ENCODE results near the gene TENM4.

Gene TENM4

DNA sequence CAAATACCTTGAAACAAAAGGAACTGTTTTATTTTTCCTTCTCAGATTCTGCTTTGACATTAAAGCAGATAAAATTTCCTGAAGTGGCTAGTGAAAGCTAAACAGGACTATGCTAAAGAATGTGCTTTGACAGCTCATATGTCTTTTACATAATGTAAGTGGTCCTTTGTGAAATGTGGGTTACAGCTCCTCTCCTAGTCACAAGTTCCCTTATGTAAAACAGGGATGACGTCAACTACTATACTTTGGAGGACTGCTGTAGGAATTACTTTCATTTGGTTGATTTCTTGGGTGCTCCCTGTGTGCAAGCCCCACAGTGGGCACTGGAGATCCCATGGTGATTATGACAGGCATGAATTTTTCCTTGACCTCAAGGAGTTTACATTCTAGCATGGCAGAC is 649.6 kb downstream of the TENM4 start:
- DNase-seq (ENCODE audit: low read depth) = no peak
- TF ChIP-seq, protein P1, sequence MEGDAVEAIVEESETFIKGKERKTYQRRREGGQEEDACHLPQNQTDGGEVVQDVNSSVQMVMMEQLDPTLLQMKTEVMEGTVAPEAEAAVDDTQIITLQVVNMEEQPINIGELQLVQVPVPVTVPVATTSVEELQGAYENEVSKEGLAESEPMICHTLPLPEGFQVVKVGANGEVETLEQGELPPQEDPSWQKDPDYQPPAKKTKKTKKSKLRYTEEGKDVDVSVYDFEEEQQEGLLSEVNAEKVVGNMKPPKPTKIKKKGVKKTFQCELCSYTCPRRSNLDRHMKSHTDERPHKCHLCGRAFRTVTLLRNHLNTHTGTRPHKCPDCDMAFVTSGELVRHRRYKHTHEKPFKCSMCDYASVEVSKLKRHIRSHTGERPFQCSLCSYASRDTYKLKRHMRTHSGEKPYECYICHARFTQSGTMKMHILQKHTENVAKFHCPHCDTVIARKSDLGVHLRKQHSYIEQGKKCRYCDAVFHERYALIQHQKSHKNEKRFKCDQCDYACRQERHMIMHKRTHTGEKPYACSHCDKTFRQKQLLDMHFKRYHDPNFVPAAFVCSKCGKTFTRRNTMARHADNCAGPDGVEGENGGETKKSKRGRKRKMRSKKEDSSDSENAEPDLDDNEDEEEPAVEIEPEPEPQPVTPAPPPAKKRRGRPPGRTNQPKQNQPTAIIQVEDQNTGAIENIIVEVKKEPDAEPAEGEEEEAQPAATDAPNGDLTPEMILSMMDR (conservative IDR thresholded peaks at IDR 0.05; ENCODE audit: low read length) = no peak
- H3K4me3 ChIP-seq (ENCODE audit: low read length) = no peak overlapping the region

- no peak for DNase-seq (ENCODE audit: low read depth)
- TF ChIP-seq, protein P1 (conservative IDR thresholded peaks at IDR 0.05; ENCODE audit: low read length) = no peak
- no peak overlapping the region for H3K4me3 ChIP-seq (ENCODE audit: low read length)
Observed at GRCh38 chr11:78790784-78791183, 650.0 kb downstream of the TENM4 start.

- H3K4me3 ChIP-seq (ENCODE audit: low read length) = no peak overlapping the region
- TF ChIP-seq, protein P1 (conservative IDR thresholded peaks at IDR 0.05; ENCODE audit: low read length) = no peak
- DNase-seq (ENCODE audit: low read depth) = no peak
Observed at GRCh38 chr11:78789375-78789774, 651.5 kb downstream of the TENM4 start.

DNA sequence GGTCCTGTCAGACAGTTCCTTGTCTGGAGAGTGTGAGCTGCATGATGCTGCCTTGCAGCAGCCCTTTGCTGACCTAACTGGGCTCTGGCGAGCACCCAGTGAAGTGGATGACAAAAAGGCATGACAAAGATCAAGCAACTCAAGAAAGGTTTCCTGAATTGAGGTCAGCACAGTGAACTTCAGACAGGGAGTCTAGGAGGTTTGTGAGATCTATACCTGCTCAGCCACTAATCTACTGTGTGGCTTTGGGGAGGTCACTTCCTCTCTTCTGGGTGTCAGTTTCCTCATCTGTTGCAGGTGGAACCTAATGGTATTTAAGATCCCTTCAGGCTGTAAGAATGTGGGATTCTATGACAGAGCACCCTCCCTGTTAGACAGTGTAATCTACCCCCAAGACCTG is 652.3 kb downstream of the TENM4 start:
- no peak overlapping the region for H3K4me3 ChIP-seq (ENCODE audit: low read length)
- TF ChIP-seq, protein P1 (conservative IDR thresholded peaks at IDR 0.05; ENCODE audit: low read length) = no peak
- DNase-seq (ENCODE audit: low read depth) = no peak

- DNase-seq (ENCODE audit: low read depth) = no peak
- TF ChIP-seq, protein P1 (conservative IDR thresholded peaks at IDR 0.05; ENCODE audit: low read length) = no peak
- no peak overlapping the region for H3K4me3 ChIP-seq (ENCODE audit: low read length)
Observed at GRCh38 chr11:78787696-78788095, 653.1 kb downstream of the TENM4 start.

DNA sequence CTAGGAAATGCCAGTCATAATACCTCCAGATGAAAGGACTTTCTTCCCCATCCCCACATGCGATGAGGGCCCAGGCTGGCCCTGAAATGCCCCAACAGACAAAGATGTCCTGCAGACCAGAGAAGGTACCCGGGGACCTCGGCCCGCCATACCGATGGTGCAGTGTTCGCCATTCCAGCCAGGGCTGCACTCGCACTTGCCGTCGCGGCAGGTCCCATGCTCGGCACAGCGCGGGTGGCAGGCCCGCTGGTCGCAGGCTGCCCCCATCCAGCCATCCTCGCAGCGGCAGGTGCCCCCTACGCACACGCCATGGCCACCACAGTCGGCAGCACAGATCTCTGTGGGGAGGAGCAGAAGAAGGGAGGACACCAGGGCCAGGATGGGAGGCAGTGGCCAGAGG is 654.1 kb downstream of the TENM4 start:
- H3K4me3 ChIP-seq (ENCODE audit: low read length) = no peak overlapping the region
- no peak for DNase-seq (ENCODE audit: low read depth)
- TF ChIP-seq, protein P1 (conservative IDR thresholded peaks at IDR 0.05; ENCODE audit: low read length) = no peak

DNA sequence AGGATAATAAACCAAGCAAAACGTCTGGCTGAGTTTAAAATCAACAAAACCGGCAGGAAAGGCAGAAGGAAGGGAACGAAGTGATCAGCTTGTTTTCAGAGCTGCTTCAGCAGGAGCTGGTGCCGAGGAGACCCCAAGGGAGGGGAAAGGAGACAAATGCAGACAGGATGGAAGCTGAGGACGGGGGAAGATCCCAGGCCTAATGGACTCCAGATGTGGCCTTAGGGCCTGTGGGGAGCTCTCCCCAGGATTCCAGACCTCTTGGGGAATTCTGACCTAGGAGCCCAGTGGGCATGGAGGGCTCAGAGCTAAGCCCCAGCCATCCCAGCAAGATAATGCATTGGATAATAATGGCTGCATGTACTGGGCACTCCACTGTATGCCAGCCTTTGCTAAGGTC is 654.7 kb downstream of the TENM4 start:
- no peak for DNase-seq (ENCODE audit: low read depth)
- TF ChIP-seq, protein P1 (conservative IDR thresholded peaks at IDR 0.05; ENCODE audit: low read length) = no peak
- no peak overlapping the region for H3K4me3 ChIP-seq (ENCODE audit: low read length)

Data from AG10803 (cell line).